Tibial artery (tissue), 4 donors: ENCODE results near the gene PABPN1L.
"Not testable (repeated sequence)": the region's sequence is repeated elsewhere in the genome, so short reads cannot be mapped to it uniquely, and the experiment has no call there.

Experiments used
- DNase-seq, 2 donors: peaks; one replicate each; pipeline ENCODE4 v3.0.0-alpha.2; 2019
- H3K27ac ChIP-seq, 2 donors: fragments of 200-600 bp; sonication (generic) in 1 of 2; 1 replicate in 1 of 2; 2 replicates in 1 of 2; pipeline ENCODE4 v1.5.1; 2018 to 2019; ENCODE audit warnings: mild to moderate bottlenecking in 1 of 2
- H3K27me3 ChIP-seq, 2 donors: fragments of 200-600 bp; sonication (generic) in 1 of 2; one replicate each; pipeline versions ENCODE4 v1.5.1 to v1.6.0; 2016 to 2019
- H3K36me3 ChIP-seq, 3 donors: fragments of 200-600 bp; sonication (generic) in 2 of 3; one replicate each; pipeline ENCODE4 v1.5.1; 2016 to 2019; ENCODE audit warnings: mild to moderate bottlenecking in 2 of 3
- H3K4me1 ChIP-seq, 4 donors: fragments of 200-600 bp; sonication (generic) in 2 of 4; 1 replicate in 3 of 4; 2 replicates in 1 of 4; pipeline ENCODE4 v1.5.1; 2016 to 2019
- H3K4me3 ChIP-seq, 2 donors: fragments of 200-600 bp; sonication (generic) in 1 of 2; 1 replicate in 1 of 2; 2 replicates in 1 of 2; pipeline ENCODE4 v1.5.1; 2018 to 2019; ENCODE audit warnings: mild to moderate bottlenecking in 2 of 2
- H3K9me3 ChIP-seq, 3 donors: fragments of 200-600 bp; sonication (generic) in 1 of 3; one replicate each; pipeline ENCODE4 v1.5.1; 2016 to 2019
- intact Hi-C: fragments of 100-400 bp; cut with DNase I; formaldehyde crosslinking; loops from one replicate; pipeline ENCODE4 v1.15.0; 2023; ENCODE audit warnings: low total_unique reads
- TF ChIP-seq, protein P1 (sequence below), 2 experiments: fragments of 200-600 bp in 1 of 2; fragments of 450-650 bp in 1 of 2; IDR thresholded peaks; one replicate each; pipeline ENCODE4 v1.5.1; 2017 to 2019; ENCODE audit warnings: antibody characterized with exemption in 2 of 2, mild to moderate bottlenecking in 1 of 2, moderate library complexity in 1 of 2

PABPN1L gene

DNA sequence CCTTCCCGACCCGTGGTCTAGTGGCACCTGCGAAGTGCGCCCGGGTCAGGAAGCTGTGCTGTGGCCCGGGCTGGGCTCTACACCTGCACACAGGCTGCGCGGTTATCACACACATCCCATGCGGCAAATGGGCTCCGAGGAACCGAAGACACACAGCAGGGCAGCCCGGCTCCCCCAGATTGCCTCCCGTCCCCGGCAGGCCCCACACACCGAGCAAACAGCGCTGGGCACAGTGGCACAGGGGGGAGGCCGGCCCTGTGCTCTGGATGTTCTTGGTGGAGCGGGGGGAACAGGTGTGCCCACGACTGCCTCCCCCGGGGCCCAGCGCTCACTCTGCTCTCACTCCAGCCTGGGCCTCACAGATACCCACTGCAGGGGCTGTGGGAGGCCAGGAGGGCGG, 28.9 kb upstream of the PABPN1L start:
- H3K4me3 ChIP-seq = no peak overlapping the region
- no peak for DNase-seq
- TF ChIP-seq, protein P1, sequence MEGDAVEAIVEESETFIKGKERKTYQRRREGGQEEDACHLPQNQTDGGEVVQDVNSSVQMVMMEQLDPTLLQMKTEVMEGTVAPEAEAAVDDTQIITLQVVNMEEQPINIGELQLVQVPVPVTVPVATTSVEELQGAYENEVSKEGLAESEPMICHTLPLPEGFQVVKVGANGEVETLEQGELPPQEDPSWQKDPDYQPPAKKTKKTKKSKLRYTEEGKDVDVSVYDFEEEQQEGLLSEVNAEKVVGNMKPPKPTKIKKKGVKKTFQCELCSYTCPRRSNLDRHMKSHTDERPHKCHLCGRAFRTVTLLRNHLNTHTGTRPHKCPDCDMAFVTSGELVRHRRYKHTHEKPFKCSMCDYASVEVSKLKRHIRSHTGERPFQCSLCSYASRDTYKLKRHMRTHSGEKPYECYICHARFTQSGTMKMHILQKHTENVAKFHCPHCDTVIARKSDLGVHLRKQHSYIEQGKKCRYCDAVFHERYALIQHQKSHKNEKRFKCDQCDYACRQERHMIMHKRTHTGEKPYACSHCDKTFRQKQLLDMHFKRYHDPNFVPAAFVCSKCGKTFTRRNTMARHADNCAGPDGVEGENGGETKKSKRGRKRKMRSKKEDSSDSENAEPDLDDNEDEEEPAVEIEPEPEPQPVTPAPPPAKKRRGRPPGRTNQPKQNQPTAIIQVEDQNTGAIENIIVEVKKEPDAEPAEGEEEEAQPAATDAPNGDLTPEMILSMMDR (IDR thresholded peaks at IDR 0.05) = no peak
- intact Hi-C loops = no loop called here
- H3K27me3 ChIP-seq = peaks cover 0 to 7% of the 10 kb centered on the region in 2 donors
- no peaks in the 10 kb centered on the region for H3K36me3 ChIP-seq
- H3K27ac ChIP-seq = no peak overlapping the region
- H3K9me3 ChIP-seq = no peaks in the 10 kb centered on the region
- no peaks in the 10 kb centered on the region for H3K4me1 ChIP-seq

DNA sequence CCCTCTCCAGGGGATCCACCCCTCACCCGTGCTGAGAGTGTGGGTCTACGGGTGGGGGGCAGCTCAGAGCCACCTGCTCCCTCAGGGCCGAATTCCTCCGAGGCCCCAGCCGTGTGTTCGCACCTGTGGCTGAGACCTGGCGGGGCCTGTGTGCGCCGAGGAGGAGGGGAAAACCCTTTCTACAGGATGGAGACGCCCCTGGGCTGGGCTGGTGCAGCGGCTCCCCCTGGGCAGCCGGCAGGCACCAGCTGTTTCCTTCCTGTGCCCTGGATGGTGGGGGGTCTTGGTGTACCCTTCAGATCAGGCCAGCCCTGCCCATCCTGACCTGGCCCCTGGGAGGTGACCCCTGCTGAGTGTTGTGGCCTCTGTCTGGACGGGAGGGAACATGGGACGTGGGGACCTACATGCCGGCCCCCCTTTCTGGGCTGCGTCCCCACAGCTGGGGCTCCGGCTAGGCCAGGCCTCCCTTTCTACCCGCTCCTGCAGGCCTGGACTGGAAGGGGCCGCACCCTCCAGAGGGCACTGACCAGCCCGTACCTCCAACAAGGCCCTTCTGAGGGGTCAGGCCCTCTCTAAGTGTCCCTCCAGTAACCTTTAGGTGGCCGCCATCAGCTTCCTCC, 28.3 kb upstream of the PABPN1L start:
- TF ChIP-seq, protein P1 (IDR thresholded peaks at IDR 0.05) = no peak

DNA sequence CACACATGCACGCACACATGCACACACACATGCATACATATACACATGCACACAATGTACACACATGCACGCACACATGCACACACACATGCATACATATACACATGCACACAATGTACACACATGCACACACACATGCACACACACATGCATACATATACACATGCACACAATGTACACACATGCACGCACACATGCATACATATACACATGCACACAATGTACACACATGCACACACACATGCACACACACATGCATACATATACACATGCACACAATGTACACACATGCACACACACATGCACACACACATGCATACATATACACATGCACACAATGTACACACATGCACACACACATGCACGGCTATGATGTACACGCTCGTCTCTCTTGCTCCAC, 27.8 kb upstream of the PABPN1L start:
- H3K4me3 ChIP-seq, H3K27ac ChIP-seq, H3K9me3 ChIP-seq, DNase-seq, H3K36me3 ChIP-seq, H3K4me1 ChIP-seq, intact Hi-C loops, H3K27me3 ChIP-seq: not testable (repeated sequence)

More for the DNA sequence above, 28.3 kb upstream of the PABPN1L start:
- no peaks in the 10 kb centered on the region for H3K36me3 ChIP-seq
- H3K4me3 ChIP-seq = no peak overlapping the region
- no peak overlapping the region for H3K27ac ChIP-seq
- H3K9me3 ChIP-seq = no peaks in the 10 kb centered on the region
- DNase-seq = no peak
- no peaks in the 10 kb centered on the region for H3K4me1 ChIP-seq
- peaks cover 0 to 7% of the 10 kb centered on the region in 2 donors for H3K27me3 ChIP-seq
- intact Hi-C loops = no loop called here

DNA sequence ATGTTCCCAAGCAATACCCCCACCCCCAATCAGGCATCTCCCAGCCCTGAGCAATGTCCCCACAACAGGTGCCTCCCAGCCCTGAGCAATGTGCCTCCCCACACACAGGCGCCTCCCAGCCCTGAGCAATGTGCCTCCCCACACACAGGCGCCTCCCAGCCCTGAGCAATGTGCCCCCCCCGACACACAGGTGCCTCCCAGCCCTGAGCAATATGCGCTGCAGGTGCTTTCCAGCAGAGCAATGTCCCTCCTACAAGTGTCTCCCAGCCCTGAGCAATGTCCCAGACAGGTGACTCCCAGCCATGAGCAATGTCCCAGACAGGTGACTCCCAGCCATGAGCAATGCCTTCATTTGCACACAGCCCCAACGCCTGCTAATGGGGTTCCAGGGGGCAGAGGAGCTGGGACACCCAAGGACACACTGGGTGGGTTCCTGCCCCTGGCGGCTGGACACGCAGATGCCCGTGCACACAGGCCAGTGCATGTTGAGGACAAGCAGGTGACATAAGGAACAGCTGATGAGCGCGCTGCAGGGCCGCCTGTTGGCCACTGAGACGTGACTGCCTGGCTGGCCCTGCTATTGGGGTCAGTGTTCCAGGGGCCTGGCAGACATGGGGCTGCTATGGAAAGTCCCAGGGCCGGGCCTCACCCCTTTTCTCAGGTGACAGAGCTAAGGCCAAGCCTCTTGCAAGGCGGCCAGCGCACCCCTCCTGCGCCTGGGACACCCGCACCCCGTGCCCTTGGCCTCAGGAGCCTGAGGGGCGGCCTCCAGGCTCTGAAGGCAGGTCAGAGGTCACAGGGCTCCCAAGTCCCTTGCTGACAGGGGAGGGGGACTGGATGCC, 26.9 kb upstream of the PABPN1L start:
- DNase-seq = no peak

DNA sequence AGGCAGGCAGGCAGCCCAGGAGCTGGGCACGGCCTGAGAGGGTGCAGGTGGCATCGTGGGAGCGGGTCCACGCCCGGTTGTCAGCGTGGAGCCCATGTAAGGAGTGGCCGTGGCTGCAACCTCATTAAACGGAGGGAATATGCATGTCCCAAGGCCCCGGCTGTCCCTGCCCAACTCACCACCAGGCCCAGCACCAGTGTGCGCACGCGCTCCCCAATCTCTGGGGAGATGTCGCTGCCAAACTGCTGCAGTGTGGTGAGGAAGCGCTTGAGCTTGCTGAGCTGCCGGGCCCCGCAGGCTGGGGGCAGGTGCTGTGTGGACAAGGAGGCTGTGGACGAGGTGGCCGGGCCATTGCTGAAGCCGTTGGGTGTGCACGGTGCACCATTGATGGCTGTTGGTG, 25.6 kb upstream of the PABPN1L start:
- TF ChIP-seq, protein P1 (IDR thresholded peaks at IDR 0.05) = no peak
- no peak for DNase-seq
- intact Hi-C loops = no loop called here

More for the DNA sequence above, 26.9 kb upstream of the PABPN1L start:
- no peak overlapping the region for H3K4me3 ChIP-seq
- TF ChIP-seq, protein P1 (IDR thresholded peaks at IDR 0.05) = no peak
- no peaks in the 10 kb centered on the region for H3K9me3 ChIP-seq
- H3K27me3 ChIP-seq = peaks cover 0 to 8% of the 10 kb centered on the region in 2 donors
- intact Hi-C loops = no loop called here
- H3K36me3 ChIP-seq = no peaks in the 10 kb centered on the region
- H3K27ac ChIP-seq = no peak overlapping the region
- no peaks in the 10 kb centered on the region for H3K4me1 ChIP-seq

DNA sequence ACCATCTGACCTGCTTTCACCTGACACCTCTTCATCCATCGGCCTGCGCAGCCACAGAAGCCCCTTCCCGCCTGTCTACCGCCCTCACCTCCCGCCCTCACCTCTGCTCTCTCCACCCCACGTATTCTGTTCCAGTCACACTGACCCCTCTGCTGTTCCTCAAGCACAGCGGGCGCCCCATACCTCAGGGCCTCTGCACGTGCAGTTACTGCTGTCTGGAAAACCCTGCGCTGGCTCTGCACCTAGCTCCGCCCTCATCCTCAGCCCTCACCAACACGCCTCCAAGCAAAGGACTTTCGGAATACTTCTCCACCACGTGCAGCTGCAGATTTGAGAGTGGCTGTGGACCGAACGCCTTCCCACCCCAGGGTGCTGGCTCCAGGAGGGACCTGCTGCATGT, 24.6 kb upstream of the PABPN1L start:
- intact Hi-C loops = no loop called here

More for the DNA sequence above, 25.6 kb upstream of the PABPN1L start:
- Histone ChIP-seq H3K4me1 (no peaks in the 10 kb centered on the region), H3K27ac (no peak overlapping the region), H3K9me3 (no peaks in the 10 kb centered on the region), H3K27me3 (peaks cover 0 to 8% of the 10 kb centered on the region in 2 donors), H3K4me3 (no peak overlapping the region), H3K36me3 (no peaks in the 10 kb centered on the region)

DNA sequence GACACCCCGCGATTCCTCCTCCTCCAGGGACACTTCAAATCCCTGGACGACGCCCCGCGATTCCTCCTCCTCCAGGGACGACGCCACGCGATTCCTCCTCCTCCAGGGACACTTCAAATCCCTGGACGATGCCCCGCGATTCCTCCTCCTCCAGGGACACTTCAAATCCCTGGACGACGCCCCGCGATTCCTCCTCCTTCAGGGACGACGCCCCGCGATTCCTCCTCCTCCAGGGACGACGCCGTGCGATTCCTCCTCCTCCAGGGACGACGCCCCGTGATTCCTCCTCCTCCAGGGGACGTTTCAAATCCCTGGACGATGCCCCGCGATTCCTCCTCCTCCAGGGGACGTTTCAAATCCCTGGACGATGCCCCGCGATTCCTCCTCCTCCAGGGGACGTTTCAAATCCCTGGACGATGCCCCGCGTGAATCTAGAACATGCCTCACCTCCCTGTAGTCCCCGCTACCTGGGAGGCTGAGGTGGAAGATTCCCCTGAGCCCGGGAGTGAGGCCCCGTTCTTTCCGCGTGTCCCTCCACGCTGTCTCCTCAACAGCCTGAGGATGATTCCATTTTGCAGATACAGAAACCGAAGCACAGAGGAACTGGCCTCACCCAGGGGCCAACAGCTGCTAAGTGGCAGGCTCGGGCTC, 23.4 kb upstream of the PABPN1L start:
- H3K36me3 ChIP-seq, H3K4me3 ChIP-seq, H3K27ac ChIP-seq, intact Hi-C loops, H3K4me1 ChIP-seq, DNase-seq, H3K9me3 ChIP-seq: not testable (repeated sequence)
- H3K27me3 ChIP-seq = peaks cover 0 to 25% of the 10 kb centered on the region in 2 donors

More for the DNA sequence above, 24.6 kb upstream of the PABPN1L start:
- H3K36me3 ChIP-seq = no peaks in the 10 kb centered on the region
- TF ChIP-seq, protein P1 (IDR thresholded peaks at IDR 0.05) = no peak
- DNase-seq = no peak
- H3K9me3 ChIP-seq = no peaks in the 10 kb centered on the region
- H3K27me3 ChIP-seq = peaks cover 0 to 13% of the 10 kb centered on the region in 2 donors
- H3K27ac ChIP-seq = no peak overlapping the region
- H3K4me3 ChIP-seq = no peak overlapping the region
- no peaks in the 10 kb centered on the region for H3K4me1 ChIP-seq
